Measurements from ENCODE around the gene CST9. TPM values are rescaled to one million over a fixed set of nuclear protein-coding genes. Genes with fewer than 3 reads are reported as not detected.

Gene CST9
- total and polyA plus RNA-seq, 2 of the 13 experiments (the other 11 are each of a cell fraction or from before 2014, with no cell fraction given), result 0.07 TPM; not detected in 1

GRCh38 chr20:23640671-23641667, 35.3 kb upstream of the CST9 start (continued):
- TF ChIP-seq ZNF687 (CRISPR knock-in tag; IDR thresholded peaks at IDR 0.05), result peak; percentile 82
- peak; percentile 36; the same call in 1 of the 3 replicates for TF ChIP-seq MXI1 (IDR thresholded peaks at IDR 0.05; ENCODE audit: borderline replicate concordance, low read depth, low read length)
- no peak for TF ChIP-seq ZKSCAN1 (IDR thresholded peaks at IDR 0.05; ENCODE audit: low read length)
- TF ChIP-seq ZBTB26 (CRISPR knock-in tag; IDR thresholded peaks at IDR 0.05; ENCODE audit: borderline replicate concordance), result peak; percentile 86; the same call in 1 of the 2 replicates
- no peak for TF ChIP-seq KAT7 (CRISPR knock-in tag; IDR thresholded peaks at IDR 0.05; ENCODE audit: borderline replicate concordance)
- TF ChIP-seq ZFP36 (IDR thresholded peaks at IDR 0.05; ENCODE audit: borderline replicate concordance, low read depth, low read length, partially characterized antibody), result no peak
- TF ChIP-seq ZNF274 (CRISPR knock-in tag; IDR thresholded peaks at IDR 0.05), result no peak; the same call in none of the 2 replicates
- peak; percentile 78 for TF ChIP-seq DRAP1 (CRISPR knock-in tag; IDR thresholded peaks at IDR 0.05)
- TF ChIP-seq ZNF367 (CRISPR knock-in tag; IDR thresholded peaks at IDR 0.05; ENCODE audit: borderline replicate concordance), result no peak
- TF ChIP-seq ZNF512B (CRISPR knock-in tag; IDR thresholded peaks at IDR 0.05; ENCODE audit: borderline replicate concordance), result no peak
- TF ChIP-seq PRMT3 (CRISPR knock-in tag; IDR thresholded peaks at IDR 0.05; ENCODE audit: borderline replicate concordance, low read depth), result no peak
- no peak for TF ChIP-seq ARID3A (IDR thresholded peaks at IDR 0.05; ENCODE audit: low read depth, low read length)
- no peak for TF ChIP-seq POLR2AphosphoS2 (IDR thresholded peaks at IDR 0.05; ENCODE audit: low read depth, low read length)
- TF ChIP-seq ZFP41 (CRISPR knock-in tag; IDR thresholded peaks at IDR 0.05; ENCODE audit: borderline replicate concordance), result peak; percentile 59
- no peak for TF ChIP-seq HIVEP1 (CRISPR knock-in tag; IDR thresholded peaks at IDR 0.05)
- no peak for TF ChIP-seq ZNF674 (CRISPR knock-in tag; IDR thresholded peaks at IDR 0.05; ENCODE audit: low read depth)
- peak; percentile 60 for TF ChIP-seq ZNF768 (CRISPR knock-in tag; IDR thresholded peaks at IDR 0.05)

Measured in HepG2 (cell line).